ENCODE measurements around the gene CNNM2. TPM values are rescaled to one million over a fixed set of nuclear protein-coding genes. Genes with fewer than 3 reads are reported as not detected.

CNNM2 gene
- total RNA-seq (2021; fragmentation: NEBNext Ultra II Directional; extraction: Animal tissue kit (Norgen Biotek cat#: 25700)) = 1 to 10 TPM; 7.7 to 9.1 (median 8.1) TPM
- long read RNA-seq, partial matches to known transcripts = 0 of 2 reads
- long read RNA-seq, other reads (novel, unspliced or antisense) = 2 of 2 reads

DNA sequence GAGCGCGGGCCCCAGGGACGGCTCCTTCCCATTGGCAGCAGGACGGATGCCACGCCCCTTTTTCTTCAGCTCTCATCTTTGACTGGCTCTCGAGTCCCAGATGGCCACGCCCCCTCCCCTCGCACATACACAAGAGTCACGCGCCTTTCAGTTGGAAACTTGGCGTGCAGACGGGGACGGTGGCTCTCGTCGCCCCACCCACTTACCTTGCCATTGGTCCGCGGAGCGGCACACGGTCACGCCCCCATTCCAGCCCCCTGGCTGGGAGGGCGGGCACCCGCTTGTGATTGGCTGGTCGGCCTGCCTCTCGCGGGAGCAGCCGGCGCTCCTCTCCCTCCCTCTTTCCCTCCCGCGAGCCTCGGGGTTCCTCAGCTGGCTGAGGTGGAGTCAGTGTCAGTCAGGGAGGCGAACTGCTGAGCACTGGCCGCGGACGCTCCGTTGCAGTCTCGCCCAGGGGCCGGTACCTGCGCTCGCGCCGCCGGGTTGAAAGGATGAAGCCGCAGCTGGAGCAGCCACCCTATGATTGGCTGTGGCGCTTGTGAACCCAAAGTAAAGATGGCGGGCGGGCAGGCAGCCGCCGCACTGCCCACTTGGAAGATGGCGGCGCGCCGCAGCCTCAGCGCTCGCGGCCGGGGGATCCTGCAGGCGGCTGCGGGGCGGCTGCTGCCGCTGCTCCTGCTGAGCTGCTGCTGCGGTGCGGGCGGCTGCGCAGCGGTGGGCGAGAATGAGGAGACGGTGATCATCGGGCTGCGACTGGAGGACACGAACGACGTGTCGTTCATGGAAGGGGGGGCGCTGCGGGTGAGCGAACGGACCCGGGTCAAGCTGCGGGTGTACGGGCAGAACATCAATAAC, at the start of gene CNNM2:
Gene CNNM2 (plus strand): TSS at position 333 of the 855 bp plus-strand sequence. CDS start 187 bp downstream, at position 520.
- peaks cover 43% of the 10 kb centered on the region for H3K4me1 Mint-ChIP-seq (ENCODE audit: low read depth)
- TF ChIP-seq, protein P1, sequence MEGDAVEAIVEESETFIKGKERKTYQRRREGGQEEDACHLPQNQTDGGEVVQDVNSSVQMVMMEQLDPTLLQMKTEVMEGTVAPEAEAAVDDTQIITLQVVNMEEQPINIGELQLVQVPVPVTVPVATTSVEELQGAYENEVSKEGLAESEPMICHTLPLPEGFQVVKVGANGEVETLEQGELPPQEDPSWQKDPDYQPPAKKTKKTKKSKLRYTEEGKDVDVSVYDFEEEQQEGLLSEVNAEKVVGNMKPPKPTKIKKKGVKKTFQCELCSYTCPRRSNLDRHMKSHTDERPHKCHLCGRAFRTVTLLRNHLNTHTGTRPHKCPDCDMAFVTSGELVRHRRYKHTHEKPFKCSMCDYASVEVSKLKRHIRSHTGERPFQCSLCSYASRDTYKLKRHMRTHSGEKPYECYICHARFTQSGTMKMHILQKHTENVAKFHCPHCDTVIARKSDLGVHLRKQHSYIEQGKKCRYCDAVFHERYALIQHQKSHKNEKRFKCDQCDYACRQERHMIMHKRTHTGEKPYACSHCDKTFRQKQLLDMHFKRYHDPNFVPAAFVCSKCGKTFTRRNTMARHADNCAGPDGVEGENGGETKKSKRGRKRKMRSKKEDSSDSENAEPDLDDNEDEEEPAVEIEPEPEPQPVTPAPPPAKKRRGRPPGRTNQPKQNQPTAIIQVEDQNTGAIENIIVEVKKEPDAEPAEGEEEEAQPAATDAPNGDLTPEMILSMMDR (IDR thresholded peaks at IDR 0.05) = peak; percentile 56; the same call in 1 of the 2 replicates
- H3K4me3 Mint-ChIP-seq = peak within 1 kb of the TSS; percentile 94
- H3K27me3 Mint-ChIP-seq (ENCODE audit: insufficient read depth) = no peaks in the 10 kb centered on the region; the same call in 1 of the 2 replicates
- DNase-seq = peak; percentile 100
- peaks cover 5% of the 10 kb centered on the region; the same call in 1 of the 2 replicates for H3K36me3 Mint-ChIP-seq (ENCODE audit: low read depth)
- H3K27ac Mint-ChIP-seq = peak within 1 kb of the TSS; percentile 88
- H3K9me3 Mint-ChIP-seq = no peaks in the 10 kb centered on the region

DNA sequence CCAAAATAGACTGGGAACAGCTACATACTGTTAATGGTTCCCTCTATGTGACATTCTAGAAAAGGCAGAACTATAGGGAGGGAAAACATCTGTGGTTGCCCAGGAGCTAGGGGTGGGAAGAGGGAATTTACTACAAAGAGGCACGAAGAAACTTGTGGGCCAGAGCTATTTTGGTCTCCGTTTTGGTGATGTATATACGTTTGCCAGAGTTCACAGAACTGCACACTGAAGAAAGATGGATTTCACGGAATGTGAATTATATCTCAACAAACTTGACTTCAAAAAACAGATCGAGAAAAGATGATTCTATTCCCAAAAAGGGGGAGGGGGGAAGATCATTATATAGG, 49.2 kb upstream of the CNNM2 start:
- DNase-seq = no peak
- peaks cover 21% of the 10 kb centered on the region for H3K4me1 Mint-ChIP-seq (ENCODE audit: low read depth)
- H3K4me3 Mint-ChIP-seq = peak overlapping the region; percentile 88
- H3K27ac Mint-ChIP-seq = peak overlapping the region; percentile 52
- peaks cover 6% of the 10 kb centered on the region for H3K27me3 Mint-ChIP-seq (ENCODE audit: insufficient read depth)
- peaks cover 6% of the 10 kb centered on the region; the same call in 1 of the 2 replicates for H3K36me3 Mint-ChIP-seq (ENCODE audit: low read depth)
- TF ChIP-seq, protein P1 (IDR thresholded peaks at IDR 0.05) = no peak
- no peaks in the 10 kb centered on the region for H3K9me3 Mint-ChIP-seq

GRCh38 chr10:102869258-102870198, 48.6 kb upstream of the CNNM2 start, which contains the start of gene AS3MT:
Gene AS3MT (plus strand): TSS chr10:102869470. CDS start chr10:102869593, 123 bp downstream.
- Mint-ChIP-seq H3K4me1 (ENCODE audit: low read depth) (peaks cover 20% of the 10 kb centered on the region), H3K27ac (peak within 1 kb of the TSS; percentile 65), H3K27me3 (ENCODE audit: insufficient read depth) (peaks cover 6% of the 10 kb centered on the region), H3K36me3 (ENCODE audit: low read depth) (peaks cover 6% of the 10 kb centered on the region; the same call in 1 of the 2 replicates), H3K4me3 (peak within 1 kb of the TSS; percentile 88), H3K9me3 (no peaks in the 10 kb centered on the region)
- no peak for DNase-seq
- TF ChIP-seq, protein P1 (IDR thresholded peaks at IDR 0.05) = no peak

- no peaks in the 10 kb centered on the region for H3K9me3 Mint-ChIP-seq
- peak overlapping the region; percentile 65 for H3K27ac Mint-ChIP-seq
- TF ChIP-seq, protein P1 (IDR thresholded peaks at IDR 0.05) = no peak
- no peak for DNase-seq
- peaks cover 6% of the 10 kb centered on the region; the same call in 1 of the 2 replicates for H3K36me3 Mint-ChIP-seq (ENCODE audit: low read depth)
- H3K4me3 Mint-ChIP-seq = peak overlapping the region; percentile 88
- peaks cover 20% of the 10 kb centered on the region for H3K4me1 Mint-ChIP-seq (ENCODE audit: low read depth)
- H3K27me3 Mint-ChIP-seq (ENCODE audit: insufficient read depth) = peaks cover 6% of the 10 kb centered on the region
Observed at GRCh38 chr10:102870221-102870620, 47.9 kb upstream of the CNNM2 start.

- Mint-ChIP-seq H3K36me3 (ENCODE audit: low read depth) (peaks cover 6% of the 10 kb centered on the region; the same call in 1 of the 2 replicates), H3K9me3 (no peaks in the 10 kb centered on the region), H3K4me3 (no peak overlapping the region), H3K27ac (no peak overlapping the region), H3K4me1 (ENCODE audit: low read depth) (peaks cover 20% of the 10 kb centered on the region), H3K27me3 (ENCODE audit: insufficient read depth) (peaks cover 6% of the 10 kb centered on the region)
- TF ChIP-seq, protein P1 (IDR thresholded peaks at IDR 0.05) = no peak
- no peak for DNase-seq
Observed at GRCh38 chr10:102872163-102872562, 45.9 kb upstream of the CNNM2 start.
